H1 (cell line): ENCODE data around the gene TBX21. TPM values are rescaled to one million over a fixed set of nuclear protein-coding genes. Genes with fewer than 3 reads are reported as not detected.

Experiments
- CTCF ChIA-PET: fragments of 300-600 bp; sonication (Branson Sonifier 250); formaldehyde crosslinking; loops from one replicate; lab custom pipeline; 2021; ENCODE audit not compliant: partially characterized antibody; lab: Charles Lee
- POLR2A ChIA-PET: fragments of 300-600 bp; sonication (Branson Sonifier 250); formaldehyde crosslinking; loops from one replicate; lab custom pipeline; 2021; ENCODE audit warnings: inconsistent platforms; ENCODE audit not compliant: partially characterized antibody; lab: Charles Lee
- DNase-seq, 2 experiments: peaks; one replicate each; pipeline versions ENCODE4 v3.0.0 to v3.0.0-alpha.2; 2010 to 2022; ENCODE audit warnings: low spot score in 2 of 2, low read depth in 1 of 2, mixed read lengths in 1 of 2
- FAIRE-seq: peaks from 2 replicates; lab custom pipeline; 2011; peaks lifted over from hg19 to GRCh38; lab: Jason Lieb, UNC
- H2AFZ ChIP-seq: 2 replicates; pipeline ENCODE4 v1.8.1; 2012; ENCODE audit warnings: low read length, inconsistent platforms
- H2AK5ac ChIP-seq: 2 replicates; pipeline ENCODE4 v1.6.1; 2013; ENCODE audit warnings: low read depth, low read length
- H2BK120ac ChIP-seq: replicated peaks from 2 replicates; pipeline ENCODE3; 2013; ENCODE audit warnings: low read depth, low read length, inconsistent platforms
- H2BK12ac ChIP-seq: 2 replicates; pipeline ENCODE4 v1.6.1; 2013; ENCODE audit warnings: low read depth, low read length
- H2BK15ac ChIP-seq: 2 replicates; pipeline ENCODE4 v1.6.1; 2013; ENCODE audit warnings: low read length
- H2BK20ac ChIP-seq: 2 replicates; pipeline ENCODE4 v1.6.1; 2013; ENCODE audit warnings: low read length
- H2BK5ac ChIP-seq: 2 replicates; pipeline ENCODE4 v1.6.1; 2013; ENCODE audit warnings: low read depth, low read length
- H3K14ac ChIP-seq: 2 replicates; pipeline ENCODE4 v1.6.1; 2013; ENCODE audit warnings: inconsistent platforms; ENCODE audit not compliant: insufficient read length
- H3K18ac ChIP-seq: 2 replicates; pipeline ENCODE4 v1.6.1; 2013; ENCODE audit warnings: low read length; ENCODE audit errors: extremely low read depth
- H3K23ac ChIP-seq: 2 replicates; pipeline ENCODE4 v1.6.1; 2013; ENCODE audit warnings: inconsistent platforms; ENCODE audit not compliant: insufficient read length
- H3K23me2 ChIP-seq: 2 replicates; pipeline ENCODE4 v1.6.1; 2013; ENCODE audit warnings: low read depth, low read length
- H3K27ac ChIP-seq: 2 replicates; pipeline ENCODE4 v1.6.1; 2011; ENCODE audit warnings: low read depth, low read length, inconsistent platforms
- H3K27me3 ChIP-seq, 4 experiments: replicated peaks in 1 of 4; 1 replicate in 1 of 4; 2 replicates in 3 of 4; pipeline versions ENCODE4 v1.6.1 to v1.8.1; 2011 to 2013; ENCODE audit warnings: low read length in 3 of 4, mild to moderate bottlenecking in 3 of 4, inconsistent platforms in 2 of 4, mixed read lengths in 2 of 4, moderate library complexity in 1 of 4; ENCODE audit not compliant: control insufficient read depth in 3 of 4, insufficient read depth in 3 of 4; ENCODE audit errors: extremely low read depth in 1 of 4
- H3K36me3 ChIP-seq, 4 experiments: 2 replicates each; pipeline versions ENCODE4 v1.6.1 to v1.8.1; 2011 to 2013; ENCODE audit warnings: mild to moderate bottlenecking in 4 of 4, low read length in 3 of 4, moderate library complexity in 2 of 4, control low read depth in 1 of 4, inconsistent platforms in 1 of 4; ENCODE audit not compliant: insufficient read depth in 4 of 4, control insufficient read depth in 2 of 4
- H3K4ac ChIP-seq: replicated peaks from 2 replicates; pipeline ENCODE3; 2013; ENCODE audit warnings: low read length, low read depth, mixed read lengths, inconsistent platforms; ENCODE audit not compliant: insufficient read length
- H3K4me1 ChIP-seq, 4 experiments: replicated peaks in 1 of 4; 1 replicate in 1 of 4; 2 replicates in 3 of 4; pipeline versions ENCODE4 v1.6.1 to v1.8.1; 2011 to 2013; ENCODE audit warnings: low read length in 3 of 4, inconsistent platforms in 2 of 4, mixed read lengths in 1 of 4; ENCODE audit not compliant: insufficient read depth in 4 of 4, control insufficient read depth in 3 of 4
- H3K4me2 ChIP-seq, 2 experiments: 2 replicates each; pipeline versions ENCODE4 v1.6.1 to v1.8.1; 2011 to 2013; ENCODE audit warnings: low read depth in 2 of 2, low read length in 2 of 2, control low read depth in 1 of 2, inconsistent platforms in 1 of 2, mild to moderate bottlenecking in 1 of 2; ENCODE audit not compliant: insufficient read depth in 1 of 2
- H3K4me3 ChIP-seq, 4 experiments: fragments of 200-600, 300-600 bp in 1 of 4; sonication (generic), shearing (Covaris generic), sonication (Bioruptor Twin) in 1 of 4; 2 replicates each; pipeline versions ENCODE4 v1.5.1 to v1.8.1; 2011 to 2016; ENCODE audit warnings: low read length in 4 of 4, low read depth in 3 of 4, control low read depth in 2 of 4, inconsistent platforms in 2 of 4, mild to moderate bottlenecking in 2 of 4, mixed read lengths in 1 of 4, moderate library complexity in 1 of 4; ENCODE audit not compliant: insufficient read depth in 2 of 4; ENCODE audit errors: extremely low read depth in 1 of 4
- H3K56ac ChIP-seq: replicated peaks from 2 replicates; pipeline ENCODE3; 2013; ENCODE audit warnings: low read depth, mild to moderate bottlenecking, mixed read lengths, low read length, inconsistent platforms; ENCODE audit not compliant: insufficient read length
- H3K79me1 ChIP-seq: 2 replicates; pipeline ENCODE4 v1.6.1; 2013; ENCODE audit warnings: low read depth, low read length, control low read depth
- H3K79me2 ChIP-seq, 2 experiments: 2 replicates each; pipeline versions ENCODE4 v1.6.1 to v1.8.1; 2012 to 2013; ENCODE audit warnings: low read length in 2 of 2, mild to moderate bottlenecking in 2 of 2, inconsistent platforms in 1 of 2; ENCODE audit not compliant: insufficient read depth in 2 of 2, control insufficient read depth in 1 of 2
- H3K9ac ChIP-seq, 4 experiments: replicated peaks in 1 of 4; 1 replicate in 1 of 4; 2 replicates in 3 of 4; pipeline versions ENCODE4 v1.6.1 to v1.8.1; 2011 to 2013; ENCODE audit warnings: low read depth in 3 of 4, low read length in 3 of 4, control low read depth in 2 of 4, mild to moderate bottlenecking in 2 of 4, moderate library complexity in 2 of 4, inconsistent platforms in 1 of 4; ENCODE audit errors: extremely low read depth in 1 of 4
- H3K9me3 ChIP-seq, 2 experiments: 2 replicates each; pipeline versions ENCODE4 v1.6.1 to v1.8.1; 2012 to 2013; ENCODE audit warnings: mild to moderate bottlenecking in 2 of 2, moderate library complexity in 2 of 2, control low read depth in 1 of 2, inconsistent platforms in 1 of 2, low read depth in 1 of 2, low read length in 1 of 2, mixed read lengths in 1 of 2; ENCODE audit not compliant: insufficient read depth in 2 of 2
- H4K20me1 ChIP-seq, 2 experiments: replicated peaks in 1 of 2; 2 replicates each; pipeline versions ENCODE3 to v1.8.1; 2011 to 2013; ENCODE audit warnings: inconsistent platforms in 2 of 2, low read length in 2 of 2, mild to moderate bottlenecking in 1 of 2; ENCODE audit not compliant: insufficient read depth in 2 of 2, control insufficient read depth in 1 of 2
- H4K5ac ChIP-seq: 2 replicates; pipeline ENCODE4 v1.6.1; 2013; ENCODE audit warnings: low read length, low read depth, mixed read lengths, inconsistent platforms; ENCODE audit not compliant: insufficient read length
- H4K8ac ChIP-seq: 2 replicates; pipeline ENCODE4 v1.8.0; 2013; ENCODE audit warnings: mild to moderate bottlenecking, moderate library complexity, low read length, inconsistent platforms; ENCODE audit not compliant: insufficient read depth; ENCODE audit errors: extremely low read depth
- H4K91ac ChIP-seq: replicated peaks from 2 replicates; pipeline ENCODE3; 2013; ENCODE audit warnings: low read length, mixed read lengths, inconsistent platforms; ENCODE audit not compliant: insufficient read length
- CEBPB ChIP-seq: IDR thresholded peaks from 2 replicates; pipeline ENCODE4 v1.6.1; 2012; ENCODE audit warnings: low read depth, low read length
- CTBP2 ChIP-seq: IDR thresholded peaks from 2 replicates; pipeline ENCODE4 v1.7.0; 2011; ENCODE audit warnings: borderline replicate concordance, mild to moderate bottlenecking, moderate library complexity, mixed read lengths, low read length; ENCODE audit not compliant: insufficient read depth, insufficient read length
- FOSL1 ChIP-seq: IDR thresholded peaks from 2 replicates; pipeline ENCODE4 v1.6.1; 2011; ENCODE audit warnings: mild to moderate bottlenecking, low read depth, low read length, moderate library complexity; ENCODE audit not compliant: insufficient read depth
- PHF8 ChIP-seq: fragments of 200-600 bp; sonication (generic); conservative IDR thresholded peaks from 2 replicates; pipeline ENCODE4 v1.7.1; 2012; ENCODE audit warnings: low read depth, mild to moderate bottlenecking, inconsistent platforms, low read length, moderate library complexity
- RAD21 ChIP-seq, 2 experiments: IDR thresholded peaks in 1 of 2; conservative IDR thresholded peaks in 1 of 2; 2 replicates each; pipeline ENCODE4 v1.6.1; 2011; ENCODE audit warnings: low read depth in 2 of 2, low read length in 2 of 2, improper control_type of control experiment in 1 of 2, inconsistent platforms in 1 of 2, mild to moderate bottlenecking in 1 of 2, moderate library complexity in 1 of 2
- RFX5 ChIP-seq: IDR thresholded peaks from 2 replicates; pipeline ENCODE4 v1.6.1; 2011; ENCODE audit warnings: low read depth, low read length, improper control_type of control experiment, borderline replicate concordance
- WGBS, 2 experiments: shearing (Covaris generic) in 1 of 2; methylation state at CpG; one replicate each; pipeline versions ENCODE4 v1.1.6 to v1.1.7; 2013 to 2015; ENCODE audit warnings: low lambda C conversion rate in 2 of 2, mixed read lengths in 2 of 2, inconsistent platforms in 1 of 2, low coverage in 1 of 2, missing lambda C conversion rate in 1 of 2; ENCODE audit not compliant: insufficient replicate concordance in 2 of 2, insufficient coverage in 1 of 2, insufficient read length in 1 of 2; ENCODE audit errors: extremely low coverage in 1 of 2, missing lambda C conversion rate in 1 of 2; 5-methylcytosine and 5-hydroxymethylcytosine counted together
- polyA plus RNA-seq, 7 experiments: library from polyadenylated mRNA; depleted of rRNA in 3 of 7; stranded (reverse) in 5 of 7; unstranded in 2 of 7; fragments of >200 nt in 5 of 7; fragments of 200-250 nt in 2 of 7; gene quantifications; 1 replicate in 5 of 7; 2 replicates in 1 of 7; 4 replicates in 1 of 7; pipeline versions ENCODE4 v1.2.1 to v1.2.3, GENCODE V29; 2011 to 2013; ENCODE audit warnings: missing spikeins in 2 of 7, mixed read lengths in 2 of 7
- total RNA-seq: library from RNA; stranded (reverse); fragmentation: NEBNext Ultra II Directional; extraction: Animal tissue kit (Norgen Biotek cat#: 25700); gene quantifications from 2 replicates; pipeline ENCODE4 v1.2.1, GENCODE V29; 2021

TBX21 gene
- total and polyA plus RNA-seq, 2 of the 8 experiments (the other 6 are each of a cell fraction or from before 2014, with no cell fraction given), result not detected

DNA sequence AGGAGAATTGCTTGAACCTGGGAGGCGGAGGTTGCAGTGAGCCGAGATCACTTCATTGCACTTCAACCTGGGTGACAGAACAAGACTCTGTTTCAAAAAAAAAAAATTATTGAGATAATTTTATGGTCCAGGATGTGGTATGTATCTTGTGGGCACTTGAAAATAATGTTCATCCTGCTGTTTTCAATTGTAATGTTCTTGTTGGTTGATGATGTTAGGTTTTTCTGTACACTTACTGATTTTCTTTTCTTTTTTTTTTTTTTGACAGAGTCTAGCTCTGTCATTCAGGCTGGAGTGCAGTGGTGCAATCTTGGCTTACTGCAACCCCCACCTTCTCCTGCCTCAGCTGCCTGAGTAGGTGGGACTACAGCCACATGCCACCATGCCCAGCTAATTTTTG is 29.7 kb downstream of the TBX21 start:
- Histone ChIP-seq H2BK12ac (no peak overlapping the region), H2BK15ac (no peak overlapping the region), H4K5ac (no peak overlapping the region), H3K79me2 (no peaks in the 10 kb centered on the region), H2BK5ac (no peak overlapping the region), H2AK5ac (no peak overlapping the region), H3K36me3 (no peaks in the 10 kb centered on the region), H2BK120ac (no peak overlapping the region), H3K4me3 (no peak overlapping the region), H3K9ac (no peak overlapping the region), H4K8ac (no peak overlapping the region), H3K9me3 (peaks cover 5 to 6% of the 10 kb centered on the region in 2 experiments; a peak in 2 of 4 replicates), H3K27me3 (no peaks in the 10 kb centered on the region), H3K4me1 (no peaks in the 10 kb centered on the region), H4K20me1 (no peaks in the 10 kb centered on the region), H3K23ac (no peak overlapping the region), H3K4me2 (no peak overlapping the region), H3K14ac (no peak overlapping the region), H3K18ac (no peak overlapping the region), H2AFZ (no peak overlapping the region), H3K79me1 (no peaks in the 10 kb centered on the region), H3K56ac (no peak overlapping the region), H4K91ac (no peak overlapping the region), H3K23me2 (no peaks in the 10 kb centered on the region), H2BK20ac (no peak overlapping the region), H3K4ac (no peak overlapping the region), H3K27ac (no peak overlapping the region)
- CTCF ChIA-PET, result no interaction called here
- DNase-seq (no peak), FAIRE-seq (no peak)
- POLR2A ChIA-PET, result no interaction called here
- 92% methylated on average over 2 of the region's 2 CpGs; no CpG with 5 or more reads in 1 of the 2 experiments for WGBS, 2 experiments
- TF ChIP-seq CTBP2 (no peak), RFX5 (no peak), FOSL1 (no peak), PHF8 (no peak), CEBPB (no peak), RAD21 (IDR thresholded peaks at IDR 0.05 in 1 of 2, conservative IDR thresholded peaks at IDR 0.05 in 1 of 2; ENCODE audit: low read depth in 2 of 2, low read length in 2 of 2) (no peak)
